Gastroesophageal sphincter (tissue), 4 donors: ENCODE data around the gene VAV3. TPM values are rescaled to one million over a fixed set of nuclear protein-coding genes. Genes with fewer than 3 reads are reported as not detected.
A peak's percentile ranks its signal among the peaks of the same experiment; 100 is the strongest.

Experiments used
- ATAC-seq: fragments of 150-250 bp; one replicate; pipeline ENCODE4 v1.9.1; 2016; ENCODE audit warnings: mild to moderate bottlenecking, moderate library complexity
- H3K27ac ChIP-seq, 4 donors: fragments of 200-600 bp; sonication (generic) in 3 of 4; 1 replicate in 3 of 4; 2 replicates in 1 of 4; pipeline ENCODE4 v1.5.1; 2016 to 2019
- H3K27me3 ChIP-seq: fragments of 200-600 bp; sonication (generic); one replicate; pipeline ENCODE4 v1.5.1; 2019
- H3K36me3 ChIP-seq, 2 donors: fragments of 200-600 bp; sonication (generic); one replicate each; pipeline ENCODE4 v1.5.1; 2019; ENCODE audit warnings: control low read depth in 1 of 2
- H3K4me1 ChIP-seq, 3 donors: fragments of 200-600 bp; sonication (generic); 1 replicate in 2 of 3; 2 replicates in 1 of 3; pipeline ENCODE4 v1.5.1; 2016 to 2019; ENCODE audit warnings: control low read depth in 2 of 3
- H3K4me3 ChIP-seq, 2 donors: fragments of 200-600 bp; sonication (generic); one replicate each; pipeline ENCODE4 v1.5.1; 2019; ENCODE audit warnings: mild to moderate bottlenecking in 1 of 2, moderate library complexity in 1 of 2
- H3K9me3 ChIP-seq, 3 donors: fragments of 200-600 bp; sonication (generic); one replicate each; pipeline ENCODE4 v1.5.1; 2017 to 2019; ENCODE audit warnings: control low read depth in 2 of 3
- CTCF ChIP-seq, 4 experiments: fragments of 200-600 bp in 2 of 4; fragments of 450-650 bp in 2 of 4; sonication (generic) in 1 of 4; IDR thresholded peaks; one replicate each; pipeline ENCODE4 v1.5.1; 2017 to 2019; ENCODE audit warnings: antibody characterized with exemption in 4 of 4, mild to moderate bottlenecking in 2 of 4, moderate library complexity in 2 of 4
- EP300 ChIP-seq: sonication (generic); formaldehyde crosslinking; IDR thresholded peaks from one replicate; pipeline ENCODE4 v1.6.1; 2017; ENCODE audit warnings: antibody characterized with exemption, mild to moderate bottlenecking
- POLR2A ChIP-seq, 2 donors: fragments of 450-650 bp; IDR thresholded peaks; one replicate each; pipeline ENCODE4 v1.6.1; 2017; ENCODE audit warnings: antibody characterized with exemption in 2 of 2, mild to moderate bottlenecking in 2 of 2, moderate library complexity in 1 of 2
- POLR2AphosphoS5 ChIP-seq: sonication (generic); formaldehyde crosslinking; IDR thresholded peaks from one replicate; pipeline ENCODE4 v1.6.1; 2017; ENCODE audit warnings: antibody characterized with exemption
- WGBS, 2 donors: methylation state at CpG; one replicate each; pipeline ENCODE4 v1.1.5; 2018; ENCODE audit warnings: low coverage in 1 of 2; 5-methylcytosine and 5-hydroxymethylcytosine counted together
- total RNA-seq, 4 donors: library from RNA; depleted of rRNA; stranded (reverse); fragments of >200 nt; gene quantifications; one replicate each; pipeline ENCODE4 v1.1.0, GENCODE V29; 2016

VAV3 gene
- total RNA-seq, 4 donors from 2014 or later: 1.3 to 4.7 (median 2.9) TPM

GRCh38 chr1:107824946-107825345 is 140.0 kb downstream of the VAV3 start:
- Histone ChIP-seq H3K36me3 (no peaks in the 10 kb centered on the region), H3K4me1 (no peaks in the 10 kb centered on the region), H3K27ac (no peak overlapping the region), H3K4me3 (no peak overlapping the region), H3K9me3 (peaks cover 0 to 8% (median 0%) of the 10 kb centered on the region in 3 donors), H3K27me3 (no peaks in the 10 kb centered on the region)
- ATAC-seq: no peak
- WGBS, 2 donors: 94 to 100% methylated on average over 2 of the region's 2 CpGs
- TF ChIP-seq POLR2AphosphoS5 (no peak), CTCF (IDR thresholded peaks at IDR 0.05) (no peak), POLR2A (IDR thresholded peaks at IDR 0.05) (no peak), EP300 (no peak)

- no peak for TF ChIP-seq EP300
- TF ChIP-seq CTCF (IDR thresholded peaks at IDR 0.05): no peak
- TF ChIP-seq POLR2A (IDR thresholded peaks at IDR 0.05): no peak
- TF ChIP-seq POLR2AphosphoS5: no peak
- WGBS, 2 donors: 60 to 70% methylated on average over 2 to 3 of the region's 4 CpGs
Observed at GRCh38 chr1:107821340-107821739, 143.6 kb downstream of the VAV3 start.

GRCh38 chr1:107820801-107821200 is 144.2 kb downstream of the VAV3 start:
- no peak overlapping the region for H3K4me3 ChIP-seq
- ATAC-seq: no peak
- H3K27ac ChIP-seq: no peak overlapping the region
- H3K36me3 ChIP-seq: no peaks in the 10 kb centered on the region
- H3K4me1 ChIP-seq: no peaks in the 10 kb centered on the region
- no peaks in the 10 kb centered on the region for H3K27me3 ChIP-seq
- H3K9me3 ChIP-seq: peaks cover 0 to 8% (median 0%) of the 10 kb centered on the region in 3 donors
- no peak for TF ChIP-seq CTCF (IDR thresholded peaks at IDR 0.05)
- no peak for TF ChIP-seq POLR2AphosphoS5

More at GRCh38 chr1:107821340-107821739, 143.6 kb downstream of the VAV3 start:
- ATAC-seq: no peak
- H3K4me3 ChIP-seq: no peak overlapping the region
- H3K4me1 ChIP-seq: no peaks in the 10 kb centered on the region
- no peaks in the 10 kb centered on the region for H3K27me3 ChIP-seq
- H3K36me3 ChIP-seq: no peaks in the 10 kb centered on the region
- H3K9me3 ChIP-seq: peaks cover 0 to 8% (median 0%) of the 10 kb centered on the region in 3 donors
- no peak overlapping the region for H3K27ac ChIP-seq

- Histone ChIP-seq H3K4me3 (no peak overlapping the region), H3K4me1 (no peaks in the 10 kb centered on the region), H3K36me3 (no peaks in the 10 kb centered on the region), H3K27me3 (no peaks in the 10 kb centered on the region), H3K27ac (no peak overlapping the region), H3K9me3 (no peaks in the 10 kb centered on the region)
- TF ChIP-seq POLR2A (IDR thresholded peaks at IDR 0.05) (no peak), CTCF (IDR thresholded peaks at IDR 0.05) (no peak), POLR2AphosphoS5 (no peak), EP300 (no peak)
- ATAC-seq: peak; percentile 22
- 27 to 54% methylated on average over 1 of the region's 2 CpGs for WGBS, 2 donors
Observed at GRCh38 chr1:107817935-107818334, 147.0 kb downstream of the VAV3 start.

- 91 to 100% methylated on average over 1 of the region's 1 CpG for WGBS, 2 donors
- no peak overlapping the region for H3K27ac ChIP-seq
- H3K36me3 ChIP-seq: no peaks in the 10 kb centered on the region
- no peak for TF ChIP-seq POLR2A (IDR thresholded peaks at IDR 0.05)
- TF ChIP-seq EP300: no peak
- TF ChIP-seq CTCF (IDR thresholded peaks at IDR 0.05): no peak
- TF ChIP-seq POLR2AphosphoS5: no peak
- no peaks in the 10 kb centered on the region for H3K4me1 ChIP-seq
- ATAC-seq: no peak
- no peak overlapping the region for H3K4me3 ChIP-seq
- no peaks in the 10 kb centered on the region for H3K27me3 ChIP-seq
- H3K9me3 ChIP-seq: no peaks in the 10 kb centered on the region
Observed at GRCh38 chr1:107817206-107817605, 147.8 kb downstream of the VAV3 start.
